ENCODE measurements around the gene ORC5. TPM values are rescaled to one million over a fixed set of nuclear protein-coding genes. Genes with fewer than 3 reads are reported as not detected.

ORC5 gene
- total RNA-seq, 6 donors from 2014 or later = 4.9 to 22.0 (median 13.8) TPM

- DNase-seq (no peak), ATAC-seq (ENCODE audit: low FRiP score in 2 of 2) (no peak)
- TF ChIP-seq CTCF (IDR thresholded peaks at IDR 0.05) = no peak
- TF ChIP-seq POLR2A (IDR thresholded peaks at IDR 0.05) = no peak
- TF ChIP-seq POLR2AphosphoS5 (IDR thresholded peaks at IDR 0.05) = no peak
- TF ChIP-seq EP300 (IDR thresholded peaks at IDR 0.05) = no peak
- Histone ChIP-seq H3K27me3 (no peaks in the 10 kb centered on the region), H3K9me3 (no peaks in the 10 kb centered on the region), H3K4me1 (no peaks in the 10 kb centered on the region), H3K36me3 (no peaks in the 10 kb centered on the region), H3K4me3 (no peak overlapping the region), H3K27ac (no peak overlapping the region)
- 84 to 85% methylated on average over 3 of the region's 3 CpGs for WGBS, 2 donors
These were observed 101.5 kb downstream of the ORC5 start for GRCh38 chr7:104106108-104106905.

GRCh38 chr7:104098890-104099289 is 108.9 kb downstream of the ORC5 start:
- DNase-seq (no peak), ATAC-seq (ENCODE audit: low FRiP score in 2 of 2) (no peak)
- no peaks in the 10 kb centered on the region for H3K4me1 ChIP-seq
- TF ChIP-seq EP300 (IDR thresholded peaks at IDR 0.05) = no peak
- TF ChIP-seq POLR2A (IDR thresholded peaks at IDR 0.05) = no peak
- TF ChIP-seq POLR2AphosphoS5 (IDR thresholded peaks at IDR 0.05) = no peak
- H3K27me3 ChIP-seq = no peaks in the 10 kb centered on the region
- 96 to 100% methylated on average over 1 of the region's 1 CpG for WGBS, 2 donors
- H3K27ac ChIP-seq = no peak overlapping the region
- H3K9me3 ChIP-seq = no peaks in the 10 kb centered on the region
- no peaks in the 10 kb centered on the region for H3K36me3 ChIP-seq
- no peak overlapping the region for H3K4me3 ChIP-seq

GRCh38 chr7:104096683-104097082 is 111.1 kb downstream of the ORC5 start:
- Histone ChIP-seq H3K27ac (no peak overlapping the region), H3K9me3 (no peaks in the 10 kb centered on the region), H3K4me1 (no peaks in the 10 kb centered on the region), H3K4me3 (no peak overlapping the region), H3K27me3 (no peaks in the 10 kb centered on the region), H3K36me3 (no peaks in the 10 kb centered on the region)
- TF ChIP-seq POLR2A (IDR thresholded peaks at IDR 0.05) (no peak), POLR2AphosphoS5 (IDR thresholded peaks at IDR 0.05) (no peak), CTCF (IDR thresholded peaks at IDR 0.05) (no peak), EP300 (IDR thresholded peaks at IDR 0.05) (no peak)
- ATAC-seq (ENCODE audit: low FRiP score in 2 of 2) (no peak), DNase-seq (no peak)
- WGBS, 2 donors = 77 to 78% methylated on average over 6 of the region's 6 CpGs

- H3K4me1 ChIP-seq = no peaks in the 10 kb centered on the region
- 73 to 80% methylated on average over 6 of the region's 6 CpGs for WGBS, 2 donors
- no peaks in the 10 kb centered on the region for H3K36me3 ChIP-seq
- DNase-seq (no peak), ATAC-seq (ENCODE audit: low FRiP score in 2 of 2) (no peak)
- H3K27me3 ChIP-seq = no peaks in the 10 kb centered on the region
- H3K27ac ChIP-seq = no peak overlapping the region
- no peak overlapping the region for H3K4me3 ChIP-seq
- TF ChIP-seq POLR2AphosphoS5 (IDR thresholded peaks at IDR 0.05) (no peak), POLR2A (IDR thresholded peaks at IDR 0.05) (no peak), CTCF (IDR thresholded peaks at IDR 0.05) (no peak), EP300 (IDR thresholded peaks at IDR 0.05) (no peak)
- H3K9me3 ChIP-seq = no peaks in the 10 kb centered on the region
These were observed 114.7 kb downstream of the ORC5 start for GRCh38 chr7:104093127-104093526.

GRCh38 chr7:104091242-104091641 is 116.6 kb downstream of the ORC5 start:
- TF ChIP-seq EP300 (IDR thresholded peaks at IDR 0.05) (no peak), POLR2A (IDR thresholded peaks at IDR 0.05) (no peak), POLR2AphosphoS5 (IDR thresholded peaks at IDR 0.05) (no peak), CTCF (IDR thresholded peaks at IDR 0.05) (no peak)
- ATAC-seq (ENCODE audit: low FRiP score in 2 of 2) = no peak
- Histone ChIP-seq H3K4me3 (no peak overlapping the region), H3K27ac (no peak overlapping the region), H3K9me3 (no peaks in the 10 kb centered on the region), H3K36me3 (no peaks in the 10 kb centered on the region), H3K27me3 (no peaks in the 10 kb centered on the region), H3K4me1 (no peaks in the 10 kb centered on the region)
- WGBS, 2 donors = 34 to 48% methylated on average over 4 of the region's 4 CpGs
- no peak for DNase-seq
